ENCODE measurements around the gene ADGRG2.

ADGRG2 gene

DNA sequence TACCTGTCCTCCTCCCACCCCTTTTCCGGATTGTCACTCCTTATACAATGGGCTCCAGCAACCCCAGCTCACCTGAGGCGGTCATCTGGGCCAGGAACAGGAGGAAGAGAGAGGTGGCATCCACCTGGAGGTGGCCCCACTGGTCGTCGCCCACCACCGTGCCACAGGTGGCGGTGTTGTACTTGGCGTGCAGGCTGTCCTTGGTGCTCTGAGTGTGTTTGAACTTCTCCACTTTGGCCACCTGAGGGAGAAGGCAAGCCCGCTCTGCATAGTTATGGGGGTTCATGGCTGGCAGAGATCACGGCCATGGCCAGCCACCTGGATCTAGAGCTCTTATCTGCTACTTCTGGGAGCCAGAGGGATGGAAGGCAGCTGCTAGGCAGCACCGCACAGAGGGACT is 171.2 kb downstream of the ADGRG2 start:
- DNase-seq, result no peak

DNA sequence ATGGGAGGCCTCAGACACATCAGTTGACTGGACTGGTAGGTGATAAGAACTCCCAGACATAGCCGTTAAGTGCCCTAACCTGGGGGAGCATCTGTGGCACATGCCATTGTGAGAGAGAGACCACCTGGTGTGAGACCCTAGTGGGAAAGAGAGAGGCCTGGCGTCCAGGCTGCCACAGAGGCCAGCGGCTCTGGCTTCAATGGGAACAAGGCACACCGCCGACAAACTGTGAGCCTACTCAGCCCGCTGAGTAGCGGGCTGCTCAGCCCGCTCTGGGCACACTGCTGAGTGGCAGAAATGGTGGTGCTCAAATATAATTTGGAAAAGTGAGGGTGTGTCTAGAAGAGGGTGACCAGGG is 172.3 kb downstream of the ADGRG2 start:
- DNase-seq, result no peak

DNA sequence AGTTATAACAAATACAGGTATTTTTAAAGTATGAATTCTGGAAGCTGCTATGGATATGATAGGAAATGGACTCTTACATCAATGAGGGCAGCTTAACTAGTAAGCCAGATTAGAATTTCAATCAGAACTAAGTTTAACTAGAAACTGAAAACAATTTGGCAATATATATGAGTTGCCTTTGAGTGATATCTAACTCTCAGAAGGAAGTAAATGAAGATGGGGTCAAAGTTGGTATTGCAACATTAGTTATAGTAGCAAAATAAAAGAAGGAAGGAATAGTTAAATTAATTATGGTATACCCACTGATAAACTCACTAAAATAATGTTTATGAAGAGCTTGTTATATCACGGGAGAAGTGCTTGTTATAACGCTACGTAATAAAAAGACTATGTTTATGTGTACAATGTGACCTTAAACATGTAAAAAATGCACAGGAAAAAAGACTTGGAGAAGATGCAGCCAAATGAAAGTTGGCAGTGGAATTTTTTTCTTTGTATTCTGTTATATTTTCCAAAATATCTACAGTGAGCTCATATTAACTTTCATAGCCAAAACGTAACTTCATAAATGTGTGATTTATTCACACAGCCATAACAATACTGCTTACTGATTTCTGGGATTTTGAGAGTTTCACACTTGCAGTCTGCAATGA is 172.9 kb downstream of the ADGRG2 start:
- peak in 1 of 2 donors; percentile 6 for DNase-seq

DNA sequence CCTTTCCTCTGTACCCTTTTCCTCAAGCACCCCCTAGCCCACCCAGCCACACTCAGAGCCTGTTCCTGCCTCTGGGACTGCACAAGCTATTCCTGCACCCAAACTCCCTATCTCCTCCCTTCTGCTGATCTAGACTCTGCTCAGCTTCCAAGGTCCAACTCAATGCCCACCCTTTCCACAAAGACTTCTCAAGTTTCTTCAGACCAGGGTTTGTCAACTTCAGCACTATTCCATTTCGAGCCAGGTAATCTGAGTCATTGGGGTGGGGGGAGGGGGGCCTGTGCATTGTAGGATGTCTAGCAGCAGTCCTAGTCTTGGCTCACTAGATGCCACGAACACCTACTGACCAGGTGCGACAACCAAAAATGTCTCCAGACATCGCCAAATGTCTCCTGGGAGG is 175.7 kb downstream of the ADGRG2 start:
- DNase-seq, result no peak

DNA sequence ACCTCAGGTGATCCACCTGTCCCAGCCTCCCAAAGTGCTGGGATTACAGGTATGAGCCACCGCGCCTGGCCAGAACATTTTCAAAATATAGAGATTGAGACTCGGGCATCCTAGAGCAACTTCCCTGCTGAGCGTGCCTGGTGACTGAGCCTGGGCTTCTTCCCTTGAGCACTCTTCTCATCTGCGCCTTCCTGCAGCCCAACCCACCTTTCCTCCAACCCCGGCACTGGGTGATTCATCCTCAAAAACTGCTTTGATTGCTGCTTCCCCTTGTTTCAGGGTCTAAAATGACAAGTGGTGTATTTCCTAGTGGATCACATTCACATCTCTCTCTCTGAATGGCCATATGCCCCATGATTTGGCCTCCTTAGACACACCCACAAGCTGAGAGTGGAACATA is 176.1 kb downstream of the ADGRG2 start:
- DNase-seq, result no peak

DNA sequence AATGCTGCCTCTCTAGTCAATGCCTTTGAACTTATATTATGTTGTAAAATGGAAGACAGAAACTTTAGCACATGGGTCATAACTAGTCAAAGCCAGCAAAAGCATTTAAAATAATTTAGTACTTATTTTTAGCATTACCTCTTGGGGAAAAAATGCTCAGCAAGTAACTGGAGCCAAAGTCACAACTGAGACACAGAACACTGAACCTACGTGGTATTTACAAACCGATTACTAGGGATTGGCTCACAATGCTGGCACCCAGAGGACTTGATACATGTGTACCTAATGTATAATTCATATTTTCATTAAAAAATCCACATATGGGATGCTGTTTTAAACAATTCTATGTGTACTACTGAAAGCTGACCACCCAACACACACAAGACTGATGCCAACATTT is 176.8 kb downstream of the ADGRG2 start:
- DNase-seq, result no peak

DNA sequence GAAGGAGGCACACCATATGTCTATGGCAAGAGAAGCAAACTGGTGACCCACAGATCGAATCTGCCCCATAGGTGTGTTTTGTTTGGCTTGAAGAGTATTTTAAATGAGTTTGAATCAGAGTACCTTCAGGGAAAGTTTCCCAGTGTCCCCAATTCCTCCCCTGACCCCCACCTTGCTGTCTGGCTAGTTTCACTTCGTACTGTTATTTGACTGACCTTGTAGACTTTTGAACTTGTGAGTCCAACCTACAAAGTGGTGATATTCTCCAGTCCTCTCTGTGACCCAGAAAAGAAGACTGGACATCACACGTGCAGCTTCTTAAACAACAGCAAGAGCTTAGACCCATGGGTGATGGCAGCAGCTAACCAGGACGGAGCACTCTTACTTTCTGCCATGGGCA is 177.8 kb downstream of the ADGRG2 start:
- DNase-seq, result no peak

DNA sequence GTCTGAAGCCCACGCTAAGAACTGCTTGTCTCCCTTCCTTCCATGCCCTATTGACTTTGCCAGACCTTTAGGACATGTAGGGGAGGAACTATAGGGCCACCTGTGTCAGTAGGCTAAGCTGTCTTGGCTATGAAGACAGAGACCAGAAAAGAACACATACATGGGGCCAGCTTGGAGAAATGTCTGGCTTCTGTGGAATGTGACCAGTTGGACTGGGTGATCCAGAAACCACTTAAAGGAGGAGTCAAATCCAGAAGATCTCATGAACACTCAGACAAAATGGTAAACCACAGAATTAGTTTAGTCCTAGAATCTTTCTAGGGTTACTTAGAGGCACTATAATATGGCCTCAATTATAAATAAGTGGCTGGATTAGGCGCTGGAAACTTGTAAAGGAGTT is 180.4 kb downstream of the ADGRG2 start:
- no peak for DNase-seq

Measured in inflammatory macrophage (primary cell).